ENCODE results near the gene ANKRD13C.

The ANKRD13C gene

DNA sequence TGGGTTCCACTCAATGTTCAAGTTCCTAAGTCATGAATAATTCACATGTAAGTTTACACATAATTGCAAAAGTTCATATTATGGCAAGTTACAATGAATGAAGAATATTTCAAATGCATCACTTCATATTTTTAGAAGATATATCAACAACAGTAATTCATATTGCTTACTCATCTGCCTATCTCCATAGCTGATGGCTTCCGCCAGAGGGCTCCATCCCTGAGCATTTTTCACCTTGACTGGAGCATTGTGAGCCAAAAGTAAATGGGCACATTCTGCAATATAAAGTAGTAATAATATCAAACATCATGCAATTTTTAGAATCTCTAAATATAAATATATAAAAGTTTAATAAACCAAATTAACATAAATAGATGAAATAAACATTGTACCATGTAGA, 29.8 kb downstream of the ANKRD13C start:
- Histone ChIP-seq H3K9ac (no peak overlapping the region), H3K27me3 (ENCODE audit: control insufficient read depth, insufficient read depth, low read length) (no peaks in the 10 kb centered on the region), H3K4me3 (ENCODE audit: low read depth, low read length) (no peak overlapping the region), H2AFZ (no peak overlapping the region), H3K4me2 (ENCODE audit: low read length) (no peak overlapping the region), H3K36me3 (ENCODE audit: control insufficient read depth, insufficient read depth, low read length) (no peaks in the 10 kb centered on the region), H3K4me1 (no peaks in the 10 kb centered on the region), H3K27ac (no peak overlapping the region), H3K79me2 (no peaks in the 10 kb centered on the region), H3K9me3 (ENCODE audit: control insufficient read depth, low read length) (no peaks in the 10 kb centered on the region)
- TF ChIP-seq, protein P1, sequence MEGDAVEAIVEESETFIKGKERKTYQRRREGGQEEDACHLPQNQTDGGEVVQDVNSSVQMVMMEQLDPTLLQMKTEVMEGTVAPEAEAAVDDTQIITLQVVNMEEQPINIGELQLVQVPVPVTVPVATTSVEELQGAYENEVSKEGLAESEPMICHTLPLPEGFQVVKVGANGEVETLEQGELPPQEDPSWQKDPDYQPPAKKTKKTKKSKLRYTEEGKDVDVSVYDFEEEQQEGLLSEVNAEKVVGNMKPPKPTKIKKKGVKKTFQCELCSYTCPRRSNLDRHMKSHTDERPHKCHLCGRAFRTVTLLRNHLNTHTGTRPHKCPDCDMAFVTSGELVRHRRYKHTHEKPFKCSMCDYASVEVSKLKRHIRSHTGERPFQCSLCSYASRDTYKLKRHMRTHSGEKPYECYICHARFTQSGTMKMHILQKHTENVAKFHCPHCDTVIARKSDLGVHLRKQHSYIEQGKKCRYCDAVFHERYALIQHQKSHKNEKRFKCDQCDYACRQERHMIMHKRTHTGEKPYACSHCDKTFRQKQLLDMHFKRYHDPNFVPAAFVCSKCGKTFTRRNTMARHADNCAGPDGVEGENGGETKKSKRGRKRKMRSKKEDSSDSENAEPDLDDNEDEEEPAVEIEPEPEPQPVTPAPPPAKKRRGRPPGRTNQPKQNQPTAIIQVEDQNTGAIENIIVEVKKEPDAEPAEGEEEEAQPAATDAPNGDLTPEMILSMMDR (IDR thresholded peaks at IDR 0.05), result no peak

DNA sequence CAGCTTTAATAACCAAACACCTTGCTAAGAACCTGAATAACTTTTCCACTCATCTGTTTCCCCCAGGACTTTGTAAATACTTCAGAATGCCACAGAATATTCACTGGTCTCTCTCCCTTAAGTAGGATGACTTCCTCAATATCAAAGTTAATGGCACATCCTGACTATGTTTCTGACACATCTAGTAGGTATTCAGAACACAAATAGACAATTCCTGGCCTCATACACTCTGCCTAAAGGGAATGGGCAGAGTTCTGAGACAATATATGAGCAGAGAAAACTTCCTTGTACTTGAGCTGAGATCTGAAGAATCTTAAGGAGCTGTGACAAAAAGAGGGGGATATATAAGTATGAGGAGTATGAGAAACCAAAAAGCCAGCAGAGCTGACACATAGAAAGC, 34.8 kb downstream of the ANKRD13C start:
- TF ChIP-seq, protein P1 (IDR thresholded peaks at IDR 0.05), result no peak
- Histone ChIP-seq H3K9me3 (ENCODE audit: control insufficient read depth, low read length) (no peaks in the 10 kb centered on the region), H3K4me2 (ENCODE audit: low read length) (no peak overlapping the region), H3K9ac (no peak overlapping the region), H3K4me1 (no peaks in the 10 kb centered on the region), H3K4me3 (ENCODE audit: low read depth, low read length) (no peak overlapping the region), H3K27ac (no peak overlapping the region), H3K27me3 (ENCODE audit: control insufficient read depth, insufficient read depth, low read length) (no peaks in the 10 kb centered on the region), H2AFZ (no peak overlapping the region), H3K36me3 (ENCODE audit: control insufficient read depth, insufficient read depth, low read length) (no peaks in the 10 kb centered on the region), H3K79me2 (peaks cover 4% of the 10 kb centered on the region)

DNA sequence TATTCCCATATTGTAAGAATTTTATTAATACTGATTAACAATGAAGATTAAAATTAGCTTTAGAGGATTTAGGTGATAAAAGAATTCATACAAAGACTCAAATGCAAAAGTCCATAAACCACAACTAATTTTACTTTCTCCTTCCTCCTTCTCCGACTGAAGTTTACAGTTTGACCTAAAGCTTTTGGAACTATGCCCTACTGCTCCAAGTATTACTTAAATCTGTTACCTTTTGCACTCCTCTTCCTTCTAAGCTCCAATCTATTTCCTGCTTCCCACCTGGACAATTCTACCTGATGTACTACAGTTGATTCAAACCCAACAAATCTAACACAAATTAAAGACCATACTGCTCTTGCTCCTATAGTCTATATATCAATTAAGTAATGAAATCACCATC, 36.3 kb downstream of the ANKRD13C start:
- no peaks in the 10 kb centered on the region for H3K27me3 ChIP-seq (ENCODE audit: control insufficient read depth, insufficient read depth, low read length)
- no peak overlapping the region for H3K27ac ChIP-seq
- no peaks in the 10 kb centered on the region for H3K4me1 ChIP-seq
- H3K79me2 ChIP-seq, result peaks cover 4% of the 10 kb centered on the region
- no peaks in the 10 kb centered on the region for H3K9me3 ChIP-seq (ENCODE audit: control insufficient read depth, low read length)
- no peak overlapping the region for H3K4me3 ChIP-seq (ENCODE audit: low read depth, low read length)
- TF ChIP-seq, protein P1 (IDR thresholded peaks at IDR 0.05), result no peak
- no peak overlapping the region for H2AFZ ChIP-seq
- no peak overlapping the region for H3K9ac ChIP-seq
- no peaks in the 10 kb centered on the region for H3K36me3 ChIP-seq (ENCODE audit: control insufficient read depth, insufficient read depth, low read length)
- H3K4me2 ChIP-seq (ENCODE audit: low read length), result no peak overlapping the region

DNA sequence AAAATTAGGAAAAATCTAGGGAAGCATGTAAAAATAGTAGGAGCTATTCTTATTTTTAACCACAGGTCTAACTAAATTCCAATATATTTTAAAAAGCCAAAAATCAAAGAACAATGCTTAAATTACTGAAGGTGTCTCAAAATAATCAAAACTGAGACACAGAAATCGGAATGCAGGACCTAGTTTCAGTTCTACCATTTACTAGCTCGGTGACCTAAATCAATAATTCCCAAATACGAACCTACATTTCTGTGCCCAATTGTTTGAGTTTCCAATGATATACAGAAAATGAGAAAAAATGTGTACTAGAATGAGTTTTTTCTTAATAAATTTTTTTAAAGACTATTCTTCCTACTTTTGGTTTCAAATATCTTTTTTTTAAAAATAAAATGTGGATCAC, 37.4 kb downstream of the ANKRD13C start:
- no peak overlapping the region for H2AFZ ChIP-seq
- no peaks in the 10 kb centered on the region for H3K4me1 ChIP-seq
- H3K36me3 ChIP-seq (ENCODE audit: control insufficient read depth, insufficient read depth, low read length), result no peaks in the 10 kb centered on the region
- TF ChIP-seq, protein P1 (IDR thresholded peaks at IDR 0.05), result no peak
- H3K27me3 ChIP-seq (ENCODE audit: control insufficient read depth, insufficient read depth, low read length), result no peaks in the 10 kb centered on the region
- H3K27ac ChIP-seq, result no peak overlapping the region
- peaks cover 4% of the 10 kb centered on the region for H3K79me2 ChIP-seq
- H3K4me2 ChIP-seq (ENCODE audit: low read length), result no peak overlapping the region
- no peaks in the 10 kb centered on the region for H3K9me3 ChIP-seq (ENCODE audit: control insufficient read depth, low read length)
- H3K9ac ChIP-seq, result no peak overlapping the region
- H3K4me3 ChIP-seq (ENCODE audit: low read depth, low read length), result no peak overlapping the region

DNA sequence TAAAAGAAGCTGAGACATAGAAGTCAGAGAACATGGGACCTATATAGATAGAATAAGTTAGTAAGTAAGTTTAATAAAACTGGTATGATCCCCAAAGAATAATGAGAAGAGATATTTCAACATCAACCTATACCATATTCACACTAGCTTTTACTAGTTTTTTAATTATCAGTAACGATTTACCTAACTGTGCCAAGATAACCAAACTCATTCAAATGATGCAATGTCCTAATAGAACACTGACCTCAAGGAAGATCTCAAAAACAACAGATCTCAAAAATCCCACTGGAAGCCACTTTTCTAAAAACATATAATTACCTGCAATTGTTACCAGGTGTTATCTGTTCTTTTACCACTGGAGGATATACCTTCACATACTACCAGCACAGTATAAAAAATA, 38.7 kb downstream of the ANKRD13C start:
- H3K9ac ChIP-seq, result no peak overlapping the region
- no peaks in the 10 kb centered on the region for H3K27me3 ChIP-seq (ENCODE audit: control insufficient read depth, insufficient read depth, low read length)
- no peak overlapping the region for H3K4me2 ChIP-seq (ENCODE audit: low read length)
- H3K4me3 ChIP-seq (ENCODE audit: low read depth, low read length), result no peak overlapping the region
- no peak overlapping the region for H2AFZ ChIP-seq
- H3K9me3 ChIP-seq (ENCODE audit: control insufficient read depth, low read length), result no peaks in the 10 kb centered on the region
- no peaks in the 10 kb centered on the region for H3K36me3 ChIP-seq (ENCODE audit: control insufficient read depth, insufficient read depth, low read length)
- H3K27ac ChIP-seq, result no peak overlapping the region
- TF ChIP-seq, protein P1 (IDR thresholded peaks at IDR 0.05), result no peak
- H3K79me2 ChIP-seq, result peaks cover 4% of the 10 kb centered on the region
- H3K4me1 ChIP-seq, result no peaks in the 10 kb centered on the region
